Measurements from ENCODE around the gene RIIAD1. TPM values are rescaled to one million over a fixed set of nuclear protein-coding genes. Genes with fewer than 3 reads are reported as not detected.

RIIAD1 gene
- total RNA-seq, 1 donor from 2014 or later: not detected

- Mint-ChIP-seq H3K27ac (ENCODE audit: unreplicated experiment) (no peak overlapping the region), H3K36me3 (ENCODE audit: low read depth, unreplicated experiment) (peaks cover 10% of the 10 kb centered on the region), H3K27me3 (ENCODE audit: unreplicated experiment) (peaks cover 8% of the 10 kb centered on the region), H3K4me1 (ENCODE audit: unreplicated experiment) (no peaks in the 10 kb centered on the region), H3K9me3 (ENCODE audit: unreplicated experiment) (peaks cover 13% of the 10 kb centered on the region), H3K4me3 (ENCODE audit: unreplicated experiment) (no peak overlapping the region)
- no peak for TF ChIP-seq CTCF (IDR thresholded peaks at IDR 0.05; ENCODE audit: unreplicated experiment)
- DNase-seq (ENCODE audit: low spot score): no peak
Measured at GRCh38 chr1:151741516-151741915, 20.2 kb downstream of the RIIAD1 start.

GRCh38 chr1:151756291-151756690 is 35.0 kb downstream of the RIIAD1 start:
- Mint-ChIP-seq H3K9me3 (ENCODE audit: unreplicated experiment) (no peaks in the 10 kb centered on the region), H3K36me3 (ENCODE audit: low read depth, unreplicated experiment) (peaks cover 23% of the 10 kb centered on the region), H3K4me1 (ENCODE audit: unreplicated experiment) (peaks cover 5% of the 10 kb centered on the region), H3K4me3 (ENCODE audit: unreplicated experiment) (no peak overlapping the region), H3K27ac (ENCODE audit: unreplicated experiment) (no peak overlapping the region), H3K27me3 (ENCODE audit: unreplicated experiment) (peaks cover 3% of the 10 kb centered on the region)
- TF ChIP-seq CTCF (IDR thresholded peaks at IDR 0.05; ENCODE audit: unreplicated experiment): no peak
- no peak for DNase-seq (ENCODE audit: low spot score)

GRCh38 chr1:151759241-151759640 is 37.9 kb downstream of the RIIAD1 start:
- Mint-ChIP-seq H3K4me1 (ENCODE audit: unreplicated experiment) (peaks cover 23% of the 10 kb centered on the region), H3K9me3 (ENCODE audit: unreplicated experiment) (no peaks in the 10 kb centered on the region), H3K27me3 (ENCODE audit: unreplicated experiment) (peaks cover 7% of the 10 kb centered on the region), H3K36me3 (ENCODE audit: low read depth, unreplicated experiment) (peaks cover 35% of the 10 kb centered on the region), H3K4me3 (ENCODE audit: unreplicated experiment) (no peak overlapping the region), H3K27ac (ENCODE audit: unreplicated experiment) (no peak overlapping the region)
- DNase-seq (ENCODE audit: low spot score): no peak
- TF ChIP-seq CTCF (IDR thresholded peaks at IDR 0.05; ENCODE audit: unreplicated experiment): no peak

DNA sequence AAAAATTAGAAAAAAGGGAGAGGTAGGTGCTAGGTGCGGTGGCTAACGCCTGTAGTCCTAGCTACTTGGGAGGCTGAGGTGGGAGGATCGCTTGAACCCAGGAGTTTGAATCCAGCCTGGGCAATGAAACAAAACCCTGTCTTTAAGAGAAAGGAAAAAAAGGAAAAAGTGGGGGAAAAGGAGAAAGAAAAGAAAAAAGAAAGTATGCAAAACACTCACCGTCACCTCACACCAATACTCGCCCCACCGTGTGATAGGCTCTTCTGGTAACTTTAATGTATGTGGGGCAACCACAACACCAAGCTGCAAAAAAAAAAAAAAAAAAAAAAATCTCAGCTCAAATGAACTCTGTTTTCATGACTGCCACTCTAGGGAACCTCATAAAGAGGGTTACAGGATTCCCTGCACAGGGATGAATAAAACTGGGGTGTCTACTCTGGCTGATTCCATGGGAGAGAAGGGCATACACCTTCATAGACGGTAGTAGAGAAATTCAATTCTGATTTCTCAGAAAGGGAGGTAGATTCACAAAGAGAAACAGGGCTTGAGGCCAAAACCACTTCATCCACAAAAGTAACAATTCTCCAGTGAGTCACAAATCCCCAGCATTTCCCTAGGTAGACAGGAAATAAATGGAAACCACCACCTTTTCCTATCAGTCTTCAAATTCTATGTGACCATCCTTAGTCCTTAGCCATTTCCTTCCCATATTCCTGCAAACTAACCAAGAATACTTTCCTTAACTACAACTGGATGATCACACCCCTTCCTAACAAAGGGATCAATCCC is 39.5 kb downstream of the RIIAD1 start:
- peak overlapping the region; percentile 79 for H3K4me3 Mint-ChIP-seq (ENCODE audit: unreplicated experiment)
- H3K27me3 Mint-ChIP-seq (ENCODE audit: unreplicated experiment): peaks cover 7% of the 10 kb centered on the region
- no peaks in the 10 kb centered on the region for H3K9me3 Mint-ChIP-seq (ENCODE audit: unreplicated experiment)
- peaks cover 35% of the 10 kb centered on the region for H3K36me3 Mint-ChIP-seq (ENCODE audit: low read depth, unreplicated experiment)
- peak overlapping the region; percentile 82 for H3K27ac Mint-ChIP-seq (ENCODE audit: unreplicated experiment)
- no peak for TF ChIP-seq CTCF (IDR thresholded peaks at IDR 0.05; ENCODE audit: unreplicated experiment)
- no peak for DNase-seq (ENCODE audit: low spot score)
- peaks cover 25% of the 10 kb centered on the region for H3K4me1 Mint-ChIP-seq (ENCODE audit: unreplicated experiment)

Measured in endothelial cell (in vitro differentiated cells).